LNCAP (cell line): ENCODE results near the gene ACACA.
A peak's percentile ranks its signal among the peaks of the same experiment; 100 is the strongest.

Source experiments
- TF ChIP-seq, protein P1 (sequence below): fragments of 450-650 bp; IDR thresholded peaks from 2 replicates; pipeline ENCODE4 v1.5.1; 2017; ENCODE audit warnings: mild to moderate bottlenecking

Gene ACACA

GRCh38 chr17:37231887-37232286, 174.7 kb downstream of the ACACA start:
- TF ChIP-seq, protein P1, sequence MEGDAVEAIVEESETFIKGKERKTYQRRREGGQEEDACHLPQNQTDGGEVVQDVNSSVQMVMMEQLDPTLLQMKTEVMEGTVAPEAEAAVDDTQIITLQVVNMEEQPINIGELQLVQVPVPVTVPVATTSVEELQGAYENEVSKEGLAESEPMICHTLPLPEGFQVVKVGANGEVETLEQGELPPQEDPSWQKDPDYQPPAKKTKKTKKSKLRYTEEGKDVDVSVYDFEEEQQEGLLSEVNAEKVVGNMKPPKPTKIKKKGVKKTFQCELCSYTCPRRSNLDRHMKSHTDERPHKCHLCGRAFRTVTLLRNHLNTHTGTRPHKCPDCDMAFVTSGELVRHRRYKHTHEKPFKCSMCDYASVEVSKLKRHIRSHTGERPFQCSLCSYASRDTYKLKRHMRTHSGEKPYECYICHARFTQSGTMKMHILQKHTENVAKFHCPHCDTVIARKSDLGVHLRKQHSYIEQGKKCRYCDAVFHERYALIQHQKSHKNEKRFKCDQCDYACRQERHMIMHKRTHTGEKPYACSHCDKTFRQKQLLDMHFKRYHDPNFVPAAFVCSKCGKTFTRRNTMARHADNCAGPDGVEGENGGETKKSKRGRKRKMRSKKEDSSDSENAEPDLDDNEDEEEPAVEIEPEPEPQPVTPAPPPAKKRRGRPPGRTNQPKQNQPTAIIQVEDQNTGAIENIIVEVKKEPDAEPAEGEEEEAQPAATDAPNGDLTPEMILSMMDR: no peak

- TF ChIP-seq, protein P1: no peak
Observed at GRCh38 chr17:37230633-37231032, 176.0 kb downstream of the ACACA start.

DNA sequence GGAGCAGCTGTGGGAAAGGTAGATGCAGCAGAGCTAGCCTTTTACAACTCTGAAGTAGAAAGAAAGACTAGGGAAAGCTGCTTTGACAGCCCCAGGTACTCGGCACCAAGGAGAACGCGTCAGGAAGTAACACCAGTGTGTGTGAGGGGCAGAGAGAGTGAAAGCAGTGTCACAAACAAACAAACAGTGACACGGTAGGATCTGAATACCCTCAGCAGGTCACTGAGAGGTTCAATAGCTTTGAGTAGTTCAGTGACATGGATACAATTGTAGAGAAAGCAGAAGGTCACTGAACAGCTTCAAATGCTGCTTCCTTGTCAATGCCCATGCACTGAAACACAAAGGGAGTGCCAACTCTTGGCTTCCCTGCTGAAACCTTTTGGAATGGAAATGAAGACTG, 181.2 kb downstream of the ACACA start:
- TF ChIP-seq, protein P1: no peak

DNA sequence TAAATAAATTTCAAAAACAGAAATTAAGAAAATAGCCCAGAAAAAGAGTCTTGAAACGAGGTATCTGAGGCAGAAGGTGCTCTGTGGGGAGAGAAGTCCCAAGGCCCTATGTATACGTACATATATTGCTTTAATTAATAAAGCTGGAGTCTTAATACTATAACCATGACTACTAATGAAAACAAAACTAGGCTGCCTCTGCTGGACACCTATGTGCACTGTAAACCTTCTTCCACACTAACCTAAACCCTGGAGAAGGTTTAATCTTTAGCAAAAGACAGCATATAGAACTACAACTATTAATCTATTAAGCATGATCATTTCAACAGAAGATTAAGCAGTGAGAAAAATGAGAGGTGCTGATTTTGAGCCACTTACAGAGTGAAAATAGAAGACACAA, 184.8 kb downstream of the ACACA start:
- TF ChIP-seq, protein P1: no peak

DNA sequence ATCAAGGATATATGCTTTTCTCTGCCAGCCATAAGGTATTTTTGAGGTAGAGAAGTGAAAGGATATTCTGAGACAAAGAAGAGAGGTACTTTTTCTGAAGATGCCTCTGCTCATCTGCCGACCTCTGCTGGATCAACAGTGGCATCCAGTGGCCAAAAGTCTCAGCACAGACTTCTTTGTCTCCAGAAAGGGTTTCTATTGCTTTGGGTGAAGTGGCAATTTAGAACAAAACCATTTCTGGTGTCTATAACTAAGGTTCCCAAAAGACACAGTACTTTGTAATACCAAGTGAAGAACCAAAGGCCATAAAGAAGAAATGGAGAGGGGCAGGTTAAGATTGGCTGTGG, 186.1 kb downstream of the ACACA start:
- TF ChIP-seq, protein P1: peak; percentile 40; the same call in 1 of the 2 replicates

GRCh38 chr17:37219876-37220606, 186.6 kb downstream of the ACACA start:
- TF ChIP-seq, protein P1: no peak

DNA sequence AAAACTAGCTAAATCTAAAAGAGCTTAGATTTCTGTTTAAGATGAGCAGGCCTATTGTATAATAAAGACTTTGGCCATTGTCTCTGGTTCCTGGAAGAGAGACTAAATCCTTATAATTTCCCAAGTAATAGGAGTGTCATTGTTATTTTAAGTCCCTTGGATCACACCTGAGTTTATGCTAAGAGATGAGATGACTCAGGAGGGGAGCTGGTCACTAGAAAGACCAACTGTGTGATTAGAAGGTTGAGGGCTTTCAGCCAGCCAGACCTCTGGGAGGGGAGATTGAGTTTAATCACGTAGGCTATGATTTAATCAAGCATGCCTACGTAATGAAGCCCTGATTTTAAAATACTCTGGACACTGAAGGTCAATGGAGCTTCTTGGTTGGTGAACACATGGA, 187.8 kb downstream of the ACACA start:
- TF ChIP-seq, protein P1: no peak

DNA sequence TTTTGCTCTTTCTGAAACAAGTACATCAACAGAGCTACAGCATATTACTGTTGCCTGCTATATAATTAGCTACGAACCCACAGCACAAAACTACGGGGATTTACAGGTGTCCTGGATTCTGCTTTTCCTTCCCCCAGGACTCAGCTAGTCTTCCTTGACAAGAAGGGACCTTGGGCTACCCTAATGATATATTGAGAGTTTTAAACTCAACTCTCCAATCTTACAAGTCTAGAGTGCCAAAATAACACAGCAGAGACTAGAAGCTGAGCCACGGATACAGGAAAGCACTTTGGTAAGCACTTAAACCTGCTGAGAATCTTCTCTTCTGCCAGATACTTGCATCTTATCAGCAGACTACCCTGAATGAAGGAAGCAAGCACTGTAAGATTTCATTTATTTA, 192.2 kb downstream of the ACACA start:
- TF ChIP-seq, protein P1: no peak
